Measurements from ENCODE around the gene FGF12.
"Not testable (repeated sequence)": the region's sequence is repeated elsewhere in the genome, so short reads cannot be mapped to it uniquely, and the experiment has no call there.

GRCh38 chr3:192744604-192745003 lies 17.3 kb upstream of the FGF12 start:
- not testable (repeated sequence) for TF ChIP-seq CTCF, POLR2A, POLR2AphosphoS5 (IDR thresholded peaks at IDR 0.05)
